H1 (cell line): ENCODE measurements around the gene UBE2D3. TPM values are rescaled to one million over a fixed set of nuclear protein-coding genes. Genes with fewer than 3 reads are reported as not detected.

Experiments used
- CTCF ChIA-PET: fragments of 300-600 bp; sonication (Branson Sonifier 250); formaldehyde crosslinking; loops from one replicate; lab custom pipeline; 2021; ENCODE audit not compliant: partially characterized antibody; lab: Charles Lee
- POLR2A ChIA-PET: fragments of 300-600 bp; sonication (Branson Sonifier 250); formaldehyde crosslinking; loops from one replicate; lab custom pipeline; 2021; ENCODE audit warnings: inconsistent platforms; ENCODE audit not compliant: partially characterized antibody; lab: Charles Lee
- DNase-seq, 2 experiments: peaks; one replicate each; pipeline versions ENCODE4 v3.0.0 to v3.0.0-alpha.2; 2010 to 2022; ENCODE audit warnings: low spot score in 2 of 2, low read depth in 1 of 2, mixed read lengths in 1 of 2
- FAIRE-seq: peaks from 2 replicates; lab custom pipeline; 2011; peaks lifted over from hg19 to GRCh38; lab: Jason Lieb, UNC
- H2AFZ ChIP-seq: 2 replicates; pipeline ENCODE4 v1.8.1; 2012; ENCODE audit warnings: low read length, inconsistent platforms
- H2AK5ac ChIP-seq: 2 replicates; pipeline ENCODE4 v1.6.1; 2013; ENCODE audit warnings: low read depth, low read length
- H2BK120ac ChIP-seq: replicated peaks from 2 replicates; pipeline ENCODE3; 2013; ENCODE audit warnings: low read depth, low read length, inconsistent platforms
- H2BK12ac ChIP-seq: 2 replicates; pipeline ENCODE4 v1.6.1; 2013; ENCODE audit warnings: low read depth, low read length
- H2BK15ac ChIP-seq: 2 replicates; pipeline ENCODE4 v1.6.1; 2013; ENCODE audit warnings: low read length
- H2BK20ac ChIP-seq: 2 replicates; pipeline ENCODE4 v1.6.1; 2013; ENCODE audit warnings: low read length
- H2BK5ac ChIP-seq: 2 replicates; pipeline ENCODE4 v1.6.1; 2013; ENCODE audit warnings: low read depth, low read length
- H3K14ac ChIP-seq: 2 replicates; pipeline ENCODE4 v1.6.1; 2013; ENCODE audit warnings: inconsistent platforms; ENCODE audit not compliant: insufficient read length
- H3K18ac ChIP-seq: 2 replicates; pipeline ENCODE4 v1.6.1; 2013; ENCODE audit warnings: low read length; ENCODE audit errors: extremely low read depth
- H3K23ac ChIP-seq: 2 replicates; pipeline ENCODE4 v1.6.1; 2013; ENCODE audit warnings: inconsistent platforms; ENCODE audit not compliant: insufficient read length
- H3K23me2 ChIP-seq: 2 replicates; pipeline ENCODE4 v1.6.1; 2013; ENCODE audit warnings: low read depth, low read length
- H3K27ac ChIP-seq: 2 replicates; pipeline ENCODE4 v1.6.1; 2011; ENCODE audit warnings: low read depth, low read length, inconsistent platforms
- H3K27me3 ChIP-seq, 4 experiments: replicated peaks in 1 of 4; 1 replicate in 1 of 4; 2 replicates in 3 of 4; pipeline versions ENCODE4 v1.6.1 to v1.8.1; 2011 to 2013; ENCODE audit warnings: low read length in 3 of 4, mild to moderate bottlenecking in 3 of 4, inconsistent platforms in 2 of 4, mixed read lengths in 2 of 4, moderate library complexity in 1 of 4; ENCODE audit not compliant: control insufficient read depth in 3 of 4, insufficient read depth in 3 of 4; ENCODE audit errors: extremely low read depth in 1 of 4
- H3K36me3 ChIP-seq, 4 experiments: 2 replicates each; pipeline versions ENCODE4 v1.6.1 to v1.8.1; 2011 to 2013; ENCODE audit warnings: mild to moderate bottlenecking in 4 of 4, low read length in 3 of 4, moderate library complexity in 2 of 4, control low read depth in 1 of 4, inconsistent platforms in 1 of 4; ENCODE audit not compliant: insufficient read depth in 4 of 4, control insufficient read depth in 2 of 4
- H3K4ac ChIP-seq: replicated peaks from 2 replicates; pipeline ENCODE3; 2013; ENCODE audit warnings: low read length, low read depth, mixed read lengths, inconsistent platforms; ENCODE audit not compliant: insufficient read length
- H3K4me1 ChIP-seq, 4 experiments: replicated peaks in 1 of 4; 1 replicate in 1 of 4; 2 replicates in 3 of 4; pipeline versions ENCODE4 v1.6.1 to v1.8.1; 2011 to 2013; ENCODE audit warnings: low read length in 3 of 4, inconsistent platforms in 2 of 4, mixed read lengths in 1 of 4; ENCODE audit not compliant: insufficient read depth in 4 of 4, control insufficient read depth in 3 of 4
- H3K4me2 ChIP-seq, 2 experiments: 2 replicates each; pipeline versions ENCODE4 v1.6.1 to v1.8.1; 2011 to 2013; ENCODE audit warnings: low read depth in 2 of 2, low read length in 2 of 2, control low read depth in 1 of 2, inconsistent platforms in 1 of 2, mild to moderate bottlenecking in 1 of 2; ENCODE audit not compliant: insufficient read depth in 1 of 2
- H3K4me3 ChIP-seq, 4 experiments: fragments of 200-600, 300-600 bp in 1 of 4; sonication (generic), shearing (Covaris generic), sonication (Bioruptor Twin) in 1 of 4; 2 replicates each; pipeline versions ENCODE4 v1.5.1 to v1.8.1; 2011 to 2016; ENCODE audit warnings: low read length in 4 of 4, low read depth in 3 of 4, control low read depth in 2 of 4, inconsistent platforms in 2 of 4, mild to moderate bottlenecking in 2 of 4, mixed read lengths in 1 of 4, moderate library complexity in 1 of 4; ENCODE audit not compliant: insufficient read depth in 2 of 4; ENCODE audit errors: extremely low read depth in 1 of 4
- H3K56ac ChIP-seq: replicated peaks from 2 replicates; pipeline ENCODE3; 2013; ENCODE audit warnings: low read depth, mild to moderate bottlenecking, mixed read lengths, low read length, inconsistent platforms; ENCODE audit not compliant: insufficient read length
- H3K79me1 ChIP-seq: 2 replicates; pipeline ENCODE4 v1.6.1; 2013; ENCODE audit warnings: low read depth, low read length, control low read depth
- H3K79me2 ChIP-seq, 2 experiments: 2 replicates each; pipeline versions ENCODE4 v1.6.1 to v1.8.1; 2012 to 2013; ENCODE audit warnings: low read length in 2 of 2, mild to moderate bottlenecking in 2 of 2, inconsistent platforms in 1 of 2; ENCODE audit not compliant: insufficient read depth in 2 of 2, control insufficient read depth in 1 of 2
- H3K9ac ChIP-seq, 4 experiments: replicated peaks in 1 of 4; 1 replicate in 1 of 4; 2 replicates in 3 of 4; pipeline versions ENCODE4 v1.6.1 to v1.8.1; 2011 to 2013; ENCODE audit warnings: low read depth in 3 of 4, low read length in 3 of 4, control low read depth in 2 of 4, mild to moderate bottlenecking in 2 of 4, moderate library complexity in 2 of 4, inconsistent platforms in 1 of 4; ENCODE audit errors: extremely low read depth in 1 of 4
- H3K9me3 ChIP-seq, 2 experiments: 2 replicates each; pipeline versions ENCODE4 v1.6.1 to v1.8.1; 2012 to 2013; ENCODE audit warnings: mild to moderate bottlenecking in 2 of 2, moderate library complexity in 2 of 2, control low read depth in 1 of 2, inconsistent platforms in 1 of 2, low read depth in 1 of 2, low read length in 1 of 2, mixed read lengths in 1 of 2; ENCODE audit not compliant: insufficient read depth in 2 of 2
- H4K20me1 ChIP-seq, 2 experiments: replicated peaks in 1 of 2; 2 replicates each; pipeline versions ENCODE3 to v1.8.1; 2011 to 2013; ENCODE audit warnings: inconsistent platforms in 2 of 2, low read length in 2 of 2, mild to moderate bottlenecking in 1 of 2; ENCODE audit not compliant: insufficient read depth in 2 of 2, control insufficient read depth in 1 of 2
- H4K5ac ChIP-seq: 2 replicates; pipeline ENCODE4 v1.6.1; 2013; ENCODE audit warnings: low read length, low read depth, mixed read lengths, inconsistent platforms; ENCODE audit not compliant: insufficient read length
- H4K8ac ChIP-seq: 2 replicates; pipeline ENCODE4 v1.8.0; 2013; ENCODE audit warnings: mild to moderate bottlenecking, moderate library complexity, low read length, inconsistent platforms; ENCODE audit not compliant: insufficient read depth; ENCODE audit errors: extremely low read depth
- H4K91ac ChIP-seq: replicated peaks from 2 replicates; pipeline ENCODE3; 2013; ENCODE audit warnings: low read length, mixed read lengths, inconsistent platforms; ENCODE audit not compliant: insufficient read length
- ATF2 ChIP-seq: IDR thresholded peaks from 2 replicates; pipeline ENCODE4 v1.6.1; 2012; ENCODE audit warnings: low read length, inconsistent platforms
- ATF3 ChIP-seq: IDR thresholded peaks from 2 replicates; pipeline ENCODE4 v1.6.1; 2011; ENCODE audit warnings: low read depth, mild to moderate bottlenecking, low read length; ENCODE audit not compliant: insufficient read depth
- BACH1 ChIP-seq: IDR thresholded peaks from 2 replicates; pipeline ENCODE4 v1.6.1; 2012; ENCODE audit warnings: low read length, improper control_type of control experiment
- CEBPB ChIP-seq: IDR thresholded peaks from 2 replicates; pipeline ENCODE4 v1.6.1; 2012; ENCODE audit warnings: low read depth, low read length
- CTBP2 ChIP-seq: IDR thresholded peaks from 2 replicates; pipeline ENCODE4 v1.7.0; 2011; ENCODE audit warnings: borderline replicate concordance, mild to moderate bottlenecking, moderate library complexity, mixed read lengths, low read length; ENCODE audit not compliant: insufficient read depth, insufficient read length
- NANOG ChIP-seq: IDR thresholded peaks from 2 replicates; pipeline ENCODE4 v1.6.1; 2011; ENCODE audit warnings: low read length, low read depth, mild to moderate bottlenecking, inconsistent platforms; ENCODE audit not compliant: insufficient read depth, poor library complexity, severe bottlenecking
- POLR2AphosphoS5 ChIP-seq: IDR thresholded peaks from 2 replicates; pipeline ENCODE4 v1.6.1; 2011; ENCODE audit warnings: low read depth, low read length
- SIX5 ChIP-seq: IDR thresholded peaks from 2 replicates; pipeline ENCODE4 v1.6.1; 2011; ENCODE audit warnings: mild to moderate bottlenecking, low read depth, low read length
- SP2 ChIP-seq: IDR thresholded peaks from 2 replicates; pipeline ENCODE4 v1.6.1; 2012; ENCODE audit warnings: mild to moderate bottlenecking, low read length, inconsistent platforms
- USF2 ChIP-seq: IDR thresholded peaks from 2 replicates; pipeline ENCODE4 v1.6.1; 2011; ENCODE audit warnings: low read length, improper control_type of control experiment
- WGBS, 2 experiments: shearing (Covaris generic) in 1 of 2; methylation state at CpG; one replicate each; pipeline versions ENCODE4 v1.1.6 to v1.1.7; 2013 to 2015; ENCODE audit warnings: low lambda C conversion rate in 2 of 2, mixed read lengths in 2 of 2, inconsistent platforms in 1 of 2, low coverage in 1 of 2, missing lambda C conversion rate in 1 of 2; ENCODE audit not compliant: insufficient replicate concordance in 2 of 2, insufficient coverage in 1 of 2, insufficient read length in 1 of 2; ENCODE audit errors: extremely low coverage in 1 of 2, missing lambda C conversion rate in 1 of 2; 5-methylcytosine and 5-hydroxymethylcytosine counted together
- polyA plus RNA-seq, 7 experiments: library from polyadenylated mRNA; depleted of rRNA in 3 of 7; stranded (reverse) in 5 of 7; unstranded in 2 of 7; fragments of >200 nt in 5 of 7; fragments of 200-250 nt in 2 of 7; gene quantifications; 1 replicate in 5 of 7; 2 replicates in 1 of 7; 4 replicates in 1 of 7; pipeline versions ENCODE4 v1.2.1 to v1.2.3, GENCODE V29; 2011 to 2013; ENCODE audit warnings: missing spikeins in 2 of 7, mixed read lengths in 2 of 7
- total RNA-seq: library from RNA; stranded (reverse); fragmentation: NEBNext Ultra II Directional; extraction: Animal tissue kit (Norgen Biotek cat#: 25700); gene quantifications from 2 replicates; pipeline ENCODE4 v1.2.1, GENCODE V29; 2021

Gene UBE2D3
- total and polyA plus RNA-seq, 2 of the 8 experiments (the other 6 are each of a cell fraction or from before 2014, with no cell fraction given) = 396 to 544 TPM

- H3K4ac ChIP-seq = peak overlapping the region; percentile 95
- H3K56ac ChIP-seq = peak overlapping the region; percentile 49
- H3K9me3 ChIP-seq = no peaks in the 10 kb centered on the region
- no peak overlapping the region for H2BK20ac ChIP-seq
- H2BK12ac ChIP-seq = no peak overlapping the region; the same call in none of the 2 replicates
- peak overlapping the region; percentile 85 for H4K5ac ChIP-seq
- H3K23ac ChIP-seq = no peak overlapping the region
- FAIRE-seq (no peak), DNase-seq (no peak)
- H3K18ac ChIP-seq = peak overlapping the region; percentile 79; the same call in 1 of the 2 replicates
- H3K27me3 ChIP-seq = no peaks in the 10 kb centered on the region
- ChIA-PET CTCF (interaction anchor here (1.0 to 2.4 kb wide), 5 partner anchors 10 to 264 kb away, joined by 3 to 17 read pairs (median 5); no protein-coding TSS in a partner anchor), POLR2A (interaction anchor here (0.7 to 8.2 kb wide), 37 partner anchors 8 to 483 kb away, joined by 3 to 162 read pairs (median 8); partner anchors contain the start of genes CISD2, MANBA, SLC39A8 and SLC9B1)
- peaks cover 24 to 51% of the 10 kb centered on the region in 2 experiments for H3K79me2 ChIP-seq
- 2% methylated on average over 4 of the region's 4 CpGs; no CpG with 5 or more reads in 1 of the 2 experiments for WGBS, 2 experiments
- H3K4me2 ChIP-seq = peak overlapping the region; percentile 80 to 84
- H4K8ac ChIP-seq = 0 out of 2 replicates have a peak overlapping the region, but pooled peaks have one; percentile 41
- no peak overlapping the region for H2BK15ac ChIP-seq
- peak overlapping the region; percentile 94 for H2BK5ac ChIP-seq
- no peaks in the 10 kb centered on the region; the same call in 1 of the 2 replicates for H3K79me1 ChIP-seq
- H4K20me1 ChIP-seq = peaks cover 2 to 10% of the 10 kb centered on the region in 2 experiments
- H3K36me3 ChIP-seq = peaks cover 0 to 20% (median 0%) of the 10 kb centered on the region in 4 experiments; a peak in 2 of 8 replicates
- H2AK5ac ChIP-seq = no peak overlapping the region
- 0 out of 2 replicates have a peak, but pooled peaks cover 3% of the 10 kb centered on the region for H3K23me2 ChIP-seq
- peaks cover 0 to 17% (median 9%) of the 10 kb centered on the region in 4 experiments; a peak in 5 of 7 replicates for H3K4me1 ChIP-seq
- peak overlapping the region; percentile 98 for H3K27ac ChIP-seq
- H2BK120ac ChIP-seq = no peak overlapping the region
- H4K91ac ChIP-seq = peak overlapping the region; percentile 56
- no peak overlapping the region for H2AFZ ChIP-seq
- H3K4me3 ChIP-seq = peak overlapping the region; percentile 85 to 98 (median 94)
- no peak overlapping the region for H3K14ac ChIP-seq
- H3K9ac ChIP-seq = peak overlapping the region; percentile 83 to 99 (median 96)
- no peak for TF ChIP-seq ATF2
- TF ChIP-seq NANOG = no peak
- TF ChIP-seq CTBP2 = no peak
- no peak for TF ChIP-seq SIX5
- no peak for TF ChIP-seq SP2
- TF ChIP-seq BACH1 = no peak
- no peak for TF ChIP-seq USF2
- TF ChIP-seq POLR2AphosphoS5 = peak; percentile 91; the same call in 1 of the 2 replicates
- no peak for TF ChIP-seq ATF3
- TF ChIP-seq CEBPB = no peak
Observed at GRCh38 chr4:102828497-102828808, 1.1 kb upstream of the UBE2D3 start.
